GM19467 (cell line): ENCODE measurements around the gene SDK2.
"Not testable (repeated sequence)": the region's sequence is repeated elsewhere in the genome, so short reads cannot be mapped to it uniquely, and the experiment has no call there.

Experiments
- ATAC-seq: cut with Tn5 transposase; IDR thresholded peaks from one replicate; pipeline ENCODE4 v1.9.1; 2021; ENCODE audit warnings: mild to moderate bottlenecking, moderate library complexity; ENCODE audit not compliant: unreplicated experiment

Gene SDK2

DNA sequence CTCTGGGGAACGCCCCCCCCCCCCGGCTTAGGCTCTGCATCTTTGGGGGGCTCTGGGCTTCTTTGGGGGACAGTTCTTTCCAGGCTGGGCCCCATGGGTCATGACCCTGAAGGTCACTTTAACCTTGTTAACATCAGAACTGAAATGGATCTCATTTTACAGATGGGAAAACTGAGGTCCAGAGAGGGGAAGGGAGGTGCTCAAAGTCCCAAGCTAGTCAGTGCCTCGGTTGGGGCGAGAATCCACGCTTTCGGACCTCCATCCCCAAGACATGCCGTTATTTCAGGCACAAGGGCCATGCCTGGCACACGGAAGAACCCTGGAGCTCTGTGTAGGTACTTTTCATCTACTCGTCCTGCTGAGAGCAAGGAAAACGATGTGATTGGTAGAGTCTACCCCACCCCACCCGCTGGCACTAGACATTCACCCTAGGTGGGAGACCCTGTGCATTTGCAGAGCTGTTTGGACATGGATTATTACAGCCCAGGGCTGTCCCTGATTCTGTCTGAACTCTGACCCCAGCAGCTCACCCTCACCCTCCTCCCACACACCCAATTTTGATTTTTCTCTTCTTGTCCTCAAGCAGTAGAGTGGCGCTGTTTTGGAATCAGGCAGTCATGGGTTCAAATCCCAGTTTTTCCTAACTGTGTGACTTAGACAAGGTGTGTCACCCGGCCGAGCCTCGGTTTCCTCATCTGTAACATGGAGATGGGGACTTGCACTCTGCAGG is 177.4 kb downstream of the SDK2 start:
- no peak for ATAC-seq

- no peak for ATAC-seq
Measured at GRCh38 chr17:73465953-73466230, 178.4 kb downstream of the SDK2 start.

DNA sequence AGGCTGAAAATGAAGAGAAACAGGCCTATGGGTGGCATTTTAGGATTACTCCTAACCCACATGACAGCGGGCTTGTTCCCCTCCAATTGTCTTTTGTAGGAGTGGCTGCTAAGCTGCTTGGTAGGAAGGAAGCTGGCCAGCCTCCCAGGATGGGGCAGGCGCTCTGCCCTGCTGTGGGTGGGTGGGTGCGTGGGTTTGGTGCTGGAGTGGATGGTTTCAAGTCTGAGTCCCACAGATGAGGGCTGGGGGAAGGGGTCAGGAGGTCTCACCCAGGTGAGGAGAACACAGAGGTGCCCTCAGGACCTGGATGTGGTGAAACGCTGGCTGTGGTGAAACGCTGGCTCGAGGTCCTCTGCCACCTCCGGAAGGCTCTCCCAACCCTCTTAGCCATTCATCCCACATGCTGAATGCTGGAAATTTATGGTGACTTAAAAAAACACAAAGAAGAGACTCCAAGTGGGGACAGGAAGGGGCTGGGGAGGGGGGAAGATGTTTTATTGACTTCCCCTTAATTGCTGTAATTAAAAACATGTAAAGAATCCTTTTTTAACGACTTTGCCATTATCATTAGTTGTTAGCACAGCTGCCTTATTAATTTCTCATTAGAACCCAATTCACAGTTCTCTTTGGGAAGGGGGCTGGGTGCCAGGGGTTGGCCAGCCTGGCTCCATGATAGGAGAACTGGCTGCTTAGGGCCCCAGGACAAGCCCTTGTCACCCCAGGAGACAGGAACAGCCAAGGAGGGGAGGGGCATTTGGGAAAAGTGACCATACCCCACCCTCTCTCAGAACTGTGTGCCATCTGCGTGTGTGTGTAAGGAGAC is 178.9 kb downstream of the SDK2 start:
- ATAC-seq = no peak

GRCh38 chr17:73464447-73464846 is 179.8 kb downstream of the SDK2 start:
- ATAC-seq = no peak

DNA sequence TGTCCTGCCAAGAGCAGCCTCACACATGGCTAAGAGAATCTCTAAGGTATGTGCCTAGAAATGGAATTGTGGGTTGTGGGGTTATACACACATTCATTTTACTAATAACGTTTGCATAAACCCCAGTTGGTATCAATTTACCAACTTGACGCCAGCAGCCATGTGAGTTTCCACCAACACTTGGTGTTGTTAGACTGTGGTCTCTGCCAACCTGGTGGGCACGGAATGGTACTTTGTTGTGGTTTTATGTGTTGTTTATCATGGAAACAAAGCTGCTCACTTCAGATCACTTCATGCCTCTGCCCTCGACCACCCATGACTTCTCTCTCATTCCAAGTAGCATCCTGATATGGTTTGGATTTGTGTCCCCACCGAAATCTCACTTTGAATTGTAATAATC is 180.4 kb downstream of the SDK2 start:
- no peak for ATAC-seq

DNA sequence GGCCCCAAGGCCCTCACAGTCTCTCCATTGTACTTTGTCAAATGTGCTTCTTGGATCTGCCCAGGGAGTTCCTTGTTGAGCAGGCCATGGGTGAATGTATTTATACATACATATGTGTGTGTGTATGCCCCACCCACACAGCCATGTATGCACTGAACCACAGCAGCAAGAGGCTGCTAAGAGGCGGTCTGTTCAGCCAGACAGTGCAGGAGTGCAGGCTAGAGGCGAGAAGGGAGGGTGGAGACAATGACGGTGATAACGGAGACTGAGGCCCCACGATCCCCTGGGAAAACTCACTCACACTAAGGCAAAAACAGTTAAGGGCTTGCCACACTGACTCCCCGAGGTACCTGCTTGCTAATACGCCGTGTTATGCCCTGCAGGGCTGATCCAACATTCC is 181.4 kb downstream of the SDK2 start:
- ATAC-seq = no peak

DNA sequence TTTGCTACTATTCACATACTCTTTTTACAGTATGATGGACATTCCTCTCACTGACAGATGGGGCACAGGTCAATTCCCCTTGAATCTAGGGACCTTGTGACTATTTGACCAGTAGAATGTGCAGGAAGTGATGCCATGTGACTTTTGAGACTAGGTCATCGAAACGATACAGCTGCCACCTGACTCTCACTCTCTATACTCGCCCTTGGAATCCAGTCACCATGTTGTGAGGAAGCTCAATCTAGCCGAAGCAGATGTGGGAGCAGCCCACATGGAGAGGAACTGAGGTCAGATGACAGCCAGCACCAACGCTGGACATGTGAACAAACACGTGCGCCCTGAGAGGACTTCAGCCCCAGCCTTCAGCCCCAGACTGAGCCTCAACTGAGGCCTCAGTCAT is 184.3 kb downstream of the SDK2 start:
- no peak for ATAC-seq

- ATAC-seq = no peak
Measured at GRCh38 chr17:73455767-73456166, 188.5 kb downstream of the SDK2 start.

GRCh38 chr17:73455050-73455687 is 189.1 kb downstream of the SDK2 start:
- ATAC-seq = no peak

- not testable (repeated sequence) for ATAC-seq
Measured at GRCh38 chr17:73453494-73453893, 190.8 kb downstream of the SDK2 start.

DNA sequence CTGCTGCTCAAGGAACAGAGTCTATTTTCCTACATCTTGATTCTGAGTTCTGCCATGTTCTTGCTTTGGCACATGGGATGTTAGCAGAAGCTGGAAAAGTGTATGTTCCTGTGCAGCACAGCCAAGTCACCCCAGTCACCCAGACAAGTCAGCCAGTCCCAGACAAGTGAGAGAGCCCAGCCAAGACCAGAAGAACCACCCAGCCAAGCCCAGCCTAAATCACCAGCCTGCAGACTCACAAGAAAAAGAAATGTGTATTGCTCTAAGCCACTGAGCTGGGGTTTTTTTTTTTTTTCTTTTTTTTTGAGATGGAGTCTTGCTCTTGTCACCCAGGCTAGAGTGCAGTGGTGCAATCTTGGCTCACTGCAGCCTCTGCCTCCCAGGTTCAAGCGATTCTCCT is 191.2 kb downstream of the SDK2 start:
- ATAC-seq = no peak

DNA sequence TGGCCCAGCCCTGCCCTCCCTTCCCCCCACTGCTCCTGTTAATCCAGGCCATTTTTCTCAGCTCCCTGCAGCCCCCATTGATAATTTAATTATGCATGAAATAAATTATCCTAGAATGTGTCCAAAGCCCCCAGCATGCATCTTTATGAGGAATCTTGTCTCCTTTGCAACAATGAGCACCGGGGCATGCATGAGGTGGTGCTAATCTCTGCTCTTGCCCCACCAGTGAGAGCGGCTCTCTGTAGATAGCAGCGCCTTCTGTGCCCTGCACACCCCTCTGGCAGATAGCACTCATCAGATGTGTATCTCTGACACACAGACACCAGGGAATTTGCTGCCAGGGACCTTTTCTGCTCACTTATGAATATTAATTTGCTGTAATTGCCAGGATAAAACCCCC is 192.2 kb downstream of the SDK2 start:
- no peak for ATAC-seq

GRCh38 chr17:73447319-73447718 is 196.9 kb downstream of the SDK2 start:
- no peak for ATAC-seq

DNA sequence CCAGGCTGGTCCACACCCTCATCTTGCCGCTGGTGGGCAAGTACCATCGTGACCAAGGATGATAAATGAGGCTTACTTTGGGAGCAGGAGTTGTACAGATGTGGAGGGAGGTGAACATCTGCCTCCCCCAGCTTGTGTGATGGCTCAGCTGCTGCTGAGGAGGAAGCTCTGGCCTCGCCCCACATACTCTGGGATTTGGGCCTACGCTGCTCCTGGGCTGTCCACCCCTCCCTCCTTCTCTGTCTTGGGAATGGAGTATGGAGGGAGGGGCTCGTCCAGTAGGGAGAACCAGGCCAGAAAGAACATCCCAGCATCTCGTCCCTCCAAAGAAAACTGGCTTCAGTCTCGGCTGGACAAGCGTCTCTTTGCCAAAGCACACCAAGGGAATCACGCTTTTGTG is 197.6 kb downstream of the SDK2 start:
- no peak for ATAC-seq

DNA sequence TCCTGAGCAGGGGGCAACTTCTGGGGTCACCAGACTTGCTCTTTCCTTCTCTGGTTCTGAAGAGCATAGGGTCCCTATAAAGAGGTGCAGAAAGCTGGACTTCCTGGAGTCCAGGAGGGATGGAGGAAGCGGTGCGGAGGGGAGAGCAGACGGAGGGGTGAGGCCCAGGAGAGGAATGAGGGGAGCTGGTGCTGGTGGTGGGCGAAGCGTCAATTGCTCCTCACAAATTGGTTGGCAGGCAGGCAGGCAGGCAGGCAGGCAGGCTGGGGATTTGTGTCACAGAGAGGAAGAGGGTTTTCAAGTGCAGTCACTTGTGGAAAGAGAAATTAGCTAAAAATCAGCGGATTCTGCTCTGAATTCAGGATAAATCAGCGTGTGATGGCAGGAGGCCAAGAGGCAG is 198.8 kb downstream of the SDK2 start:
- no peak for ATAC-seq

DNA sequence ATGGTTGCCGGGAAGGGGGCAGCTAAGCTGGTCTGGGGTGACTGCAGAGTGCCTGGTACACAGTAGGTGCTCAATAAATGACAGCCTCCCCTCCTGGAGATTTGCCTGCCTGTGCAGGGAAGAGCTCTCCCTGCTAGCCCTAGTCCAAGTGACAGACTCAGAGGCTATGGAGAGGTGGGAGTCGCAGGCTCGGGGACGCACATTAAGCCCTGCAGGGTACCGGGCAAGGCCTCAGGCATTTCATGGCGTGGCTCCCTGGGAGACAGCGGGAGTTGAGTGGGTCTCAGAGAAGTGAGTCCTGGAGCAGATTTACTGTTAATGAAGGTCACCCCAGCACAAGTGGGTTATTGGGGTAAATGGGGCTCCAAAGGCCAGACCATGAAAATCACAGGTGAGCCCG is 200.2 kb downstream of the SDK2 start:
- ATAC-seq = no peak

GRCh38 chr17:73439597-73439996 is 204.6 kb downstream of the SDK2 start:
- ATAC-seq = no peak

DNA sequence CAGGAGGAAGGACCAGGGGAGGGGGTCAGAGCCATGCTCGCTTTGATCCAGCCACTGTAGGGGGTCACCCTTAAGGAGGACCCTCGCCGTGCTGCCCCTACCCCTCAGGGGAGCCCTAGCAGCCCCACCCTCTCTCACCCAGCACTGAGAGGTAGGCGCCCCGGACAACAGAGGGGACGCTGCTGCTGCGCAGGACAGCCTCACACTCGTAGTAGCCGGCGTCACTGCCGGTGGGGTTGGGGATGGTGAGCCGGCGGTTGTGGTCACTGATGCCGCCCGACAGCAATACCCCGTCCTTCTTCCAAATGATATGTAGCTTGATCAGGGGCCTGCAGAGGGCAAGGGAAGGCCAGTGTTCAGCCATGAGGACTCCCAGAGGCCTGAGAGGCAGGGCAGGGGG is 206.4 kb downstream of the SDK2 start:
- ATAC-seq = no peak

GRCh38 chr17:73436954-73437353 is 207.3 kb downstream of the SDK2 start:
- ATAC-seq = no peak

- ATAC-seq = no peak
Measured at GRCh38 chr17:73435412-73435811, 208.8 kb downstream of the SDK2 start.

GRCh38 chr17:73434154-73434553 is 210.1 kb downstream of the SDK2 start:
- ATAC-seq = no peak

GRCh38 chr17:73433501-73433900 is 210.7 kb downstream of the SDK2 start:
- no peak for ATAC-seq
